NT2/D1 (cell line): ENCODE results near the gene INAFM2.

ENCODE experiments used
- SUZ12 ChIP-seq: IDR thresholded peaks from 2 replicates; pipeline ENCODE4 v1.6.1; 2011; ENCODE audit not compliant: insufficient read length, insufficient read depth; ENCODE audit errors: extremely low read depth
- YY1 ChIP-seq: IDR thresholded peaks from 2 replicates; pipeline ENCODE4 v1.6.1; 2011; ENCODE audit not compliant: insufficient read length, insufficient read depth

DNA sequence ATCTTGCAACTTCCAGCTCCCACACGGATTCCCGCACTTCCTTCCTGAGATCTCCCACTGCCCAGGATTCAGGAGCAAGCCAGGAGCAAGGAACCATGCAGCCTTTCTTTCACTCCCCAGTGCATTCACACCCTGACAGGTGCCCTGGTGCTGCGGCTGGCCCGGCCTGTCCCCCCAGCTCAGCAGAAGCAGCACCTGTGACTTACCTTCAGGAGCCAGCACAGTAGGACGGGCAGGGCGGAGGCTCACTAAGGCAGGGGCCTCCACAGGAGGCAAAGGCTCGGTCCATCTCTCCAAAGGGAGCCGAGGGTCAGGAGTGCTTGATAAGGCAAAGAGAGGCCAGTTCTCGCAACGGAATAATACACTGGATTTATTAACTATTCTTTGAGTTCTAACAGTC, 45.5 kb upstream of the INAFM2 start:
- TF ChIP-seq SUZ12 (no peak), YY1 (no peak)
